Stimulated activated CD8-positive, alpha-beta memory T cell treated with anti-CD3 and anti-CD28 coated beads, Interleukin-12 subunit alpha, Interleukin-12 subunit beta, amount 100 ng/mL, for 24 hours (primary cell): ENCODE data around the gene DNAH17.

Source experiments
- DNase-seq: peaks from one replicate; pipeline ENCODE4 v3.0.0-alpha.2; 2020; ENCODE audit errors: extremely low read depth

The DNAH17 gene

DNA sequence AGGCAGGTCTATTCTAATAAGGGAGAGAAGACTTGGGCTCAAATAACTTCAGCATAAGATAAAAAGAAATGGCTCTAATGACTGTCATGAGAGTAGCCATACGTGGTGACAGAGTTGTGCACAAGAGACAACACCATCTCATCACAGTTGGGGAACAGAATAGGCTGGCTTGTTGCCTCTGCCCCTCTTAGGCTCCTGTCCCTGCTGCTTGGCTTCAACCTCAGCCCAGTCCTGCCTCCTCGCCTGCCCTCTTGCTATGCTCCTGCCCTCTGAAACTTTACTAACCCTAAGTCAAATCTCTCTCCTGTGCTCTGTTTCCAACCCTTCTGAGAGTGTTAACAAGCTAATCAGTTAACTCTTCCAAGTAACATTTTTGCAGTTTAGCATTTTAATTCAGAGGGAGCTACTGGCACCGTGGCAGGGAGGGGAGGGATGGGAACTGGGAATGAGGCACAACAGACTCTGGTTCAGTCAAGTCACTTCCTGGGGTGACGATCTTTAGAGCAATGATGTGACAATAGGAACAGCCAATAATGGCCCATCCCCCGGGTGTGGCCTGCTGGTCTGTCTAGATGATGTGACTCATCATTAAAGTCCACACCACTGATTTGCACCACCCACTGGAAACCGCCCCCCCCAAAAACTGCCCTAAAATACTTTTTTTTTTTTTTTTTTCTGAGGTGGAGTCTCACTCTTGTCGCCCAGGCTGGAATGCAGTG lies 35.5 kb downstream of the DNAH17 start:
- no peak for DNase-seq

DNA sequence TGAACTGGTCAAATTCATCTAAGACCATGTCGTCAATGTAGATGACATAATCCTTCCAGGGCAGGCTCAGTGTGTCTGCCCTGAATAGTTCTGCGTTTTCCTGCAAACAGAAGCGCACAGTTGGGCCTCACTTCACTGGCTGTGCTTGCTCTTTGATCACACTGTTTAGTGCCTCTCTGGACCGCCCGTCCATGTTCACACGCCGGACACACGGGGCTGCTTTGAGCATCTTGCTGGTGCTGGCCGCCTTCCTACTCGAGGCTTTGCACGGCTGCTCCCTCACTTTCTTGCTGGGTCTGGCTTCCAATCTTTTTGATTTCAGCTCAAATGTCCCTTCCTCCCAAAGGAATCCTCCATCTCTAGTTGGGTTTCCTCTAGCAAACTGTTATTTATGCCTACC lies 37.4 kb downstream of the DNAH17 start:
- no peak for DNase-seq

DNA sequence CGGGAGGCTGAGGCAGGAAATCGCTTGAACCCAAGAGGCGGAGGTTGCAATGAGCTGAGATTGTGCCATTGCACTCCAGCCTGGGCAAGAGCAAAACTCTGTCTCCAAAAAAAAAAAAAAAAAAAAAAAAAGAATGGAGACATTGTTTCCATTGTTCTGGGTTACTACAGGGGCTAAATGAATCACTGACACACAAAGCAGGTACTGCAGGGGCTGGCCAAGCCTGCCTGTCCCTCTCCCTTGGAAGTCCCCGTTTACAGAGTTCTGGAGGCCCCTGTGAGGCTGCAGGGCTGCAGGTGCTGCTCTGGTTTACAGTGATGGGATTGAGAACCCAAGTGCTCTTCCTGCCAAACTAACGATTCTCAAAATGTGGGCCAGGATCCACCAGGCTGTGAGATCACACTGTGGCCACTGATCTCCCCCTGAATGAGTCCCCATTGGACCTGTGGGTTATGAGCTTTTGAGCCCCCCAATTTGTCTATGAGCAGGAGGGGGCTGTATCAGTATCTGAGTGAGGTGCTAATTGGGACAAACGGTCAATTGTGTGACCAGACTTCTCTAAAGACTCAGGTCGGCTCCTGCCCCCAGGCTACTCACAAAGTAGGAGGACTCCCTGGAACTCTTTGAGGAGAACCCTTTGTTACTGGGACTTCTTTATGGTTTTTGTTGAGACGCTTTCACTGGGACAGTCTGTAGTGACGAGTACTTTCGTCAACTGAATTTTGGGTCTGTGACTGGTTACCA lies 39.0 kb downstream of the DNAH17 start:
- no peak for DNase-seq

DNA sequence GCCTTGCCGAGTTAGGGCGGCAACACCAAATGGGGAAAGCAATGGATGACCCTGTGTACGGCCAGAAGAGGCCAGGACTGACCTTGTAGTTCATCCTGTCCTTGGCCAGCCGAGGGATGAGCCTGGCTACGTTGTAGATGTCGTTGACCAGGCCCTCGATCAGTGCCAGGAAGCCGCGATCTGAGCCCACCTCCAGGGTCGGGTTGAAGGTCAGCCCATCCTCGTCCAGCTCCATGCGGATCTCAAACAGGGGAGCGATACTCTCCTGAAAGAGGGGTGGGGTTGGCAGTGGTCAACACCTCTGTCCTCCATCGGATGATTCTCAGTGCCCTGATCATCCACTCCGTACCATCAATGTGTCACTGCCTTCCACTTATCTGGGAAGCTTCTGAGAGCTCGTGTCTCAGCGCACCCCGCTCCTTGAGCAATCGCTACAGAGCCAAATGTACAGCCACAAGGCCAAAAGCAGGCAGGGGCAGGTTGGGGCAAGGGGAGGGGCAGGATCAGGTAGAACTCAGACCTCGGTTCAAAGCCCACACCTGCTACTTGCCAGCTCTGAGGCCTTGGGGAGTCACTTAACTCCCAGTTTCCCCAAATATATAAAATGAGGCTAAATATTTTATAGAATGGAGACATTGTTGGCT lies 39.9 kb downstream of the DNAH17 start:
- no peak for DNase-seq

DNA sequence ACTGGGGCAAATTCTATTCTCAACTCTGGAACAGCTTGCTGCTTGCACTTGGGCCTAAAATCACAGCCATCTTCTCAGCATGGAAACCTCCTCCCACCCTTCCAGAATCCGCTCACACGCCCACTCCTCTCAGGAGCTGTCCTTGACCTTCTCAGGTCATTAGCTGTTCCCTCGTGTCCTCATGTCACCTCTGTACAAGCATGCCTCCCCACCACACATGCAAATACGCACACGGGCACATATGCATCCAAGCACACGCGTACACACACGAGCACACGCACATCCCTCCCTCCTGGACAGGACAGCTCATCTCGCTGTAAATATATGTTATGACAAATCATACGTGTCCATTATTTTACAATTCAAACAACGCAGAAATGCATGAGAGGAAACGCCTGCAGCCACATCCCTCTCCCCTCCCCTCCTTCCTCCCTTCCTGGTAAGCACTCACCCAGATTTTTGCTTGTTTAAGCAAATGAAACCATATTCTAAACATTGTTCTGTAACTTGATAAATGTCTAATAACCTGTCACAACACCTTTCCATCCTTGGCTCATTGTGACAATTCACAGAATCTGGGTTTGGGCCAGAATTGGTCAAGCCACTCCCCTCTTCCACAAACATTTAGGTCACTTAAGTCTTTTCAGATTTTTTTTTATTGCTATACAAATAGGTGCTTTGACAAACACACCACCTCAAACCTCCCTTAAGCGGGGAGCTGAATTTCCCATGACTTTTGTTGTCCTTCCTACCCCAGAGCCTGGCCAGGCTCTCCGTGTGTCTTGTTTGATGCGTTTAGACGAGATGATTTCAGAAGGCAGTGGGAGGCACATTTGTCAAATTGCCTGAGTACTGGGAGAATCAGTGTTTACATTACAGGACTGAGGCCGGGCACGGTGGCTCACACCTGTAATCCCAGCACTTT lies 41.7 kb downstream of the DNAH17 start:
- DNase-seq, result no peak

DNA sequence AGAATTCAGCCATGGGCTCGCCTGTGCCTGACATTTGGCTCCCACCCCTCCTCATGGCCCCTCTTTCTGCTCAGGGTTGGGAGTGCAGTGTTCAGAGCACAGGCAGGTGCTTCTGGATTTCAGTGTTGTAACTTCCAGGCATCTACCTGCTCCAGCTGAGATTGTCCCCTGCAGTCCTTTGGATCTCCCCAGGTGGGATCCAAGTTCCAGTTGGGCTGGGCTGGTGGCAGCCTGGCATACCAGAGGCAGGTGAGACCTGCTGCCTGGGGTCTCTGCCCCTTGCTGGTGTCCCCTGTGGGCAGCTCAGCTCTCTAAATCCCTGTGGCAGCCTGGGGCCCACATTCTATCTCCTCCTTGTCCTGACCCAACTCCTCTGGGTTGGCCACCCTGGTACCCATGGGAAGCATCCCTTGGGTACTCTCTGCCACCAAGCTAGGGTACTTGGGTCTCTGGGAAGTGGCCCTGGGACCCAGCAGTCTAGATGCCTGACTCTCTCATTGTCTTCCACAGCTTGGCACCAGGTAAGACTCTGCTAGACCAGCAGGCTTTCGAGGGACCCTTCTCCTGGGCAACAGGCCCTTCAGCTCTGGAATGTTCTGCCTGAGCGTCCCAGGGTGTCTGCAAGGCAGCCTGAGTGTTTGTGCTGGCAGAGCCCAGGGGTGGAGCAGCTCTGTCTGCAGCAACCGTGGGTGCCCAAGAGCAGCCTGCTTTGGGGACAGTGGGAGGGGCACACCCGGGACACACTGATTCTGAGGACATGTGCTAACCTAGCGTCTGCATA lies 42.5 kb downstream of the DNAH17 start:
- no peak for DNase-seq

DNA sequence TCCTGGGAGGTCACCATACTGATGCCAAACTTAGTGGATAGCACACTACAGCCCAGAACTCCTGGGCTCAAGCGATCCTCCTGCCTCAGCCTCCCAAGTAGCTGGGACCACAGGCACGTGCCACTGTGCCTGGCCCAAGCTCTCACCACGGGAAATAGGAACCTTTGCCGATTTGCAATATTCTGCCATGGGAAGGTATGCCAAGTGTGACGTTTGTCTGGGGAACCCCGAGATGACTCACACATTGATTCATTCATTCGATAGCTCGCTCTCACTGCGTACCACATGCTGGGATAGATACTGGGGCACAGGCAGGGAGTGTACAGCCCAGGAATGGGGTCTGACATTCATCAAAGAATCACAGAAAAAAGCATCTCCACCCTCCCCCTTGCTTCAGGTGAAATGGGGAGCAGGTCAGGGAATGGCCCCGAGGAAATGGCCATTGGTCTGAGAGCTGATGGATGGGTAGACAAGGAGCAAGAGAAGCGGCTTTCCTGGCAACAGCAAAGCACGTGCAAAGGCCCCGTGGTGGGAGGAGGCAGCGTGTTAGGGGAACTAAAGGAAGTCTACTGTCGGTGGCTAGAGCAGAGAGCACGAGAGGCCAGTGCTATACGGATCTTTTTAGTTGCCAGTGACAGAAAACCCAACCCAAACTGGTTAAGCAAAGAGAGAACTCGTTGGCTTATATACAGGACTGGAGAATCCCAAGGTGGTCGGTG lies 44.1 kb downstream of the DNAH17 start:
- no peak for DNase-seq

DNA sequence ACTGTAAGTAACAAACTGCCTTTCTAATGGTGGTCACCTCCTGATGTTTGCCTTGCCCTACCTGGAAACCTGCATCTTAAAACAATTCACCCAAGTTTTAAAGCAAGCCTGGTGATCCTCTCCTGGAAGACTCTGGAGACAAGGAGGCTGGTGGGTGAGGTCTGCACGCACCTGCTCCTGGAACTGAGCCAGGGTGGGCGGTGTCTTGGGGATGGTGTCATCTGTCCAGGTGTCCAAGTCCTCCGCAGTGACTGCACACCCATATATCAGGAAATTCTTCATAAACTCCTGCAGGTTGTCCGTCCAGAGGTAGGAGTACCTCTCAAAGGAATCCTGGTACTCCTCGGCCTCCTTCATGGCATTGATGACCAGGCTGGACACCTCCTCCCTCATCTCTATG lies 44.9 kb downstream of the DNAH17 start:
- DNase-seq, result no peak

DNA sequence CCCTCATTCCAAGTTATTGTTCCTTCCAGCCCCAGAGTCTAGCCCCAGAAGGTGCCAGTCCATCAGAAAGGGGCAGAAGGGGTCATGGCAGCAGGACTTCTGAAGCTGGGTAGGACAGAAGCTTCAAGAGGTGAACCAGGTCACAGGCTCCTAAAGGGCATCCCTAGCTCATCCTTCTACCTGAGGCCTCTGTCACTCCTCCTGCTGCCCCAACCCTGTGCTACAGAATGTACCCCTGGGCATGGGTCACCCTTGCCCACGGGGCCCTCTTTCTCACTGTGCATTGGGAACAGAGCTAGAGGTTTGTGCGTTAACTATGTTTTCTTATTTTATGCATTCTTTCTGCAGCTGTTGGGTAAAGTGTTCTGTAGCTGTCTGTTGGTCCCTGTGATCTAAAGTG lies 46.5 kb downstream of the DNAH17 start:
- DNase-seq, result no peak

DNA sequence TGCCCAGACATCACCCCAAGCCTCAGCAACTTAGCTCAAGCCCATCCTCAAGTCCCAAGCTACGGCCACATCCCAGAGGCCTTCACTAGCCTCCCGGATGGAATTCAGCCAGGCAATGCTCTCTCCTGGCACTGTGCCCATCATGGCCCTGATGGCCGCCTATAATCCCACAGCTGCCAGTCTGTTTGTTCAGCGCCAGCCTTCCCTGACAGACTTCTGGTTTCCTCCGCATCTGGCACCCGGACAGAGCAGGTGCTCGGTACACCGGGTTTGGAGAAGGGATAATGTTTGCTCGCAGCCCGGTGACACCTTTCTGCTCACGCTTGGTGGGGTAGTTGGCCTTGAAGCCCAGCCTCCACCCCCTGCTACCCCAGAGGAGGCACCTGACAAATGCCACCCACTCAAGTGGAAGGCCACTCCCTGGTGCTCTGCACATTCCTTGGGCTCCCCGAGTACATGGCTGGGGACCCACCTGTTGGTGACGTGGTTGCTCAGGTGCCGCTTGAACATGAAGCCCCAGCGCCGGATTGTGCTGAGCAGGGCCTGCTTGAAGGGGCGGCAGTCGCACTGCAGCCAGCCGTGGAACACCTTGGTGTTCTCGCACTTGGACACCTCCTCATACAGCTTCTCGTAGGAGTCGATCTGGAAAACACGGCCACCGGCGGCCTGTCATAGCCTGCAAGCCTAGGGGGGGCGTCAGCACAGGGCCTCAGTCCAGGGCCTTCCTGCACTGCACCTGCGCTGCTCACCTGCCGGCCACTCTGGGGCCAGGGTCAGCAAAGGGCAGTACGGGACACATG lies 47.1 kb downstream of the DNAH17 start:
- DNase-seq, result no peak

DNA sequence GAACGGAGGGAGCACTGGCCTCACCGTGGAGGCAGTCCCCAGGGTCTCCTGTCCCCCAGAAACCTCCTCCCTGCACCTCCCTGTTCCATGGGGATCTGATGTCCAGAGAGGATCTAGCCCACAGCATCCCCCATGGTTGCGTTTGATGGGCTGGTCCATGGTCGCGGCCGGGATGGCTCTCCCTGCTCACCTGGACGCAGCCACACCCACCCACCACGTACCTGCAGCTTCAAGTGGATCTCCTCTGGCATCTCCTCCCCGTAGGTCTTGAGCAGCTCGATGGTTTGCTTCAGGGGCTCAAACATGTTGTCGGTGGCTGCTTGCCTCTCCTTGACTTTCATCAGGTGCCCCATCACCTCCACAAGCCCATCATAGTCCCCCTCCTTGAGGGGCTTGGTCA lies 47.9 kb downstream of the DNAH17 start:
- DNase-seq, result no peak

DNA sequence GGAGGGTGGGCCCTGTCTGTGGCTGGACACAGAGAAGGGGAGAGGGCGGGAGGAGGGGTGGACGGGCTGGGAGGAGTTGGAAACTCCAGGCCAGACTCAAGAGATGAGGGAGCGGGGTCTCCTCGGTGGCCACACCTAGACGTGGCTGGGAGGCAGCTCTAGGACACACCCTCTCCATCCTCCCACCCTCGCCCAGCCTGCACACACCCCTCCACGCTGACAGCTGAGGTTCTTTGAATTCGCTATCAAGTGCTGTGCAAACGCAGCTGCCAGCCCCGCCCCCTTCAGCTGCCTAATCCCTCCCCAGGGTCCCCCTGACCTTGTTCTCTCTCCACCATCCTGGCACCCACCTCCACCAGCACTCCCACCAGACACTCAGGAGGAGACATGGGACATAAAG lies 48.7 kb downstream of the DNAH17 start:
- DNase-seq, result no peak

DNA sequence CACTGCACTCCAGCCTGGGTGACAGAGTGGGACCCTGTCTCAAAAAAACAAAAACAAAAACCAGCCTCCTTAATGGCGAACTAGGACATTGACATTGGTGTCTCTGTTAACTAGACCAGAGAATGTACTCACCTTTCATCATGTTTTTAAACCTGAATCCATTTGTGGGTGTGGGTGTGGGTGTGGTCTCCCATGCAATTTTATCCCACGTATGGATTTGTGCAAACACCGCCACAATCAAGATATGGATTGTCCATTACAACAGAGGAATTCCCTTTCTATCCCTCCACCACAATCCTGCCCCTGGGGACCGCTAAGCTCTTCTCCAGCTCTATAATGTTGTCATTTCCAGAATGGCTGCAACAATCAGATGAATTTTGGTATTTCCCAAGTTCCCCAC lies 49.9 kb downstream of the DNAH17 start:
- DNase-seq, result no peak

DNA sequence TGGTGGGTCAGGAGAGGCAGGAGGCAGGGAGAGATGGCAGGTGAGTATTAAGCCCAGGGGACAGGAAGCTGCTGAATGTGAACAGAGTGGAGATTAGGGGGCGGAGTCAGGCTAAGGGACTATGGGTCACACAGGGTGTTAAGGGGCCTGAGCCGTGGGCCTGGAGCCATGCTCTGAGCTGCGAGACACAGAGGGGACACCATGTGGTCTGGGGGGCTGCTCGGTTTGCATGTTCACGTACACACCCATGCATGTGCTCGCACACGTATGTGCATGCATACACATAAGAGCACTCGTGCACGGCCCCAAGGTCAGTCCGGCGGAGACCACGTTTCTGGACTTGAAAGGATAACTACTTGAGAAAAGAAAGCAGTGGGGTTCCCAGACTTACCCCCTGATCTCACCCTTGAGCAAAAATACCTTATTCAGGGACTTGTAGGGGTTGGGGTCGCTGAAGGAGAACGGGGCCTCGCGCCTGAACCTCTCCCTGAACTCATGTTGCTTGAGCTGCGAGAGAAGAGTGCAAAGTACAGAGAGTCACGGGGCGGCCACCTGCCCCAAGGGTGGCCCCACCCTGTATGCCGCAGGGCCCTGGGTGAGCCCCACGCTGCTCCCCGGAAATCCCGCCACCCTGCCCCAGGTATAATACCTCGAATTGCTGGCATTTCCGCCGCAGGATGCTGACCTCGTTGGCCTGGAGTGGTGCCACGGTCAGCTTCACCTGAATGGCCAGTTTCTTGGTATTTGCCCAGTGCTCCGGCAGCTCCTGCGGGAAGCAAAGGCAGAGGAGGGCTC lies 50.8 kb downstream of the DNAH17 start:
- DNase-seq, result no peak

DNA sequence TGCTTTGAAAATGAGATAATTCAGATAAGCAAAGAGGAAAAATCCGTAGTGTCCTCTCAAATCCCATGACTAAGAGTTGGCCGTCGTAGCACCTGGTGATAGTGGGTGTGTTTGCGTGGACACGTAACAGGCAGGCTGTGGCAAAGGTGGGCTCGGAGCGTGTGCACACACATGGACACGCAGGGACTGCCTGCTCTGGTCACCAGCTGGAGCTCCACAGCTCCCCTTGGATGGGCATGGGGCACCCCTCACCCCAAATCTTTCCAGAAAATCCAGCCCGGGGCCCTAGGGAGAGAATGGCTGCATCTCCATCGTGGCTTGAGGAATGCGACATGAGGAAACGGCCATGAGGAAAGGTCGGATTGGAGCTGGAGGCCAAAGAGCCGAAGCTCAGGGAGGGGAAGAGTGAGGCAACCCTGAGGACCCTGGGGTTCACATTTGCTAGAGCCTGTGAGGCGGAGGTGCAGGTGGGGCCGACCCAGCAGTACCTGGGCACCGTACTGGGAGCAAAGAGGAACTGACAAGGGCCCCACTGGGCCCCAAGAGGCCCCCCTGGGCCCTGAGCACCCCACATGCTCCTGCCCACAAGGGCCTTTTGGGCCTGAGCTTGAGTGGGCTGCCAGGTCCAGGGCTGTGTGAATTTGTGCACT lies 51.6 kb downstream of the DNAH17 start:
- no peak for DNase-seq

DNA sequence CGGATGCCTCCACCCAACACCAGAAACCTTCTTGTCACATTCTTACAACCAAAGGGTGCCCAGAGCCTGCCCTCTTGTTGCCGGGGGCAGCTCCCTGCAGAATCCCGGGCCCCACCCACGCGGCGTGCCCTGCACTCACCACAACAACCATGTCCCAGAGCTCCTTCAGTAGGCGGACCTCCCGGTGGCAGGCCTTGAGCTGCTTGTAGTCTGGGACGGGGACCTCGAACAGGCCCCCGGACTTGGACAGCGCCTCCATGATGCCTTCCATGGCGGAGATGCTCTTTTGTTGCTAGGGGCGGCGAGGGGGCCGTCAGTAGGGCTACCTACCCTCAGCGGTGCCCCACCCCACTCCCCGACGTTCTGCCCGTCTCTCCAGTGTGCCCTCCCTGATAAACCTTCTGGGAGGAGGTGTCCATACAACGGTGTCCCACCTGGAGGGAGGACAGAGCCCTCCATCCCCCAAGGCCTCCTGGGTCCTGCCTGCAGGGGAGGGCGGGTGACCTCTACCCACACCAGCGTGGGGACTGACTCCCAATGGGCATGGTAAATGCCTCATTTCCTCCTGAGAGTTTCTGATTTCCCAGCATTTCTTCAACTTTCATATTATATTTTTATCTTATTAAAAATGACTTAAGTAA lies 52.2 kb downstream of the DNAH17 start:
- DNase-seq, result no peak

DNA sequence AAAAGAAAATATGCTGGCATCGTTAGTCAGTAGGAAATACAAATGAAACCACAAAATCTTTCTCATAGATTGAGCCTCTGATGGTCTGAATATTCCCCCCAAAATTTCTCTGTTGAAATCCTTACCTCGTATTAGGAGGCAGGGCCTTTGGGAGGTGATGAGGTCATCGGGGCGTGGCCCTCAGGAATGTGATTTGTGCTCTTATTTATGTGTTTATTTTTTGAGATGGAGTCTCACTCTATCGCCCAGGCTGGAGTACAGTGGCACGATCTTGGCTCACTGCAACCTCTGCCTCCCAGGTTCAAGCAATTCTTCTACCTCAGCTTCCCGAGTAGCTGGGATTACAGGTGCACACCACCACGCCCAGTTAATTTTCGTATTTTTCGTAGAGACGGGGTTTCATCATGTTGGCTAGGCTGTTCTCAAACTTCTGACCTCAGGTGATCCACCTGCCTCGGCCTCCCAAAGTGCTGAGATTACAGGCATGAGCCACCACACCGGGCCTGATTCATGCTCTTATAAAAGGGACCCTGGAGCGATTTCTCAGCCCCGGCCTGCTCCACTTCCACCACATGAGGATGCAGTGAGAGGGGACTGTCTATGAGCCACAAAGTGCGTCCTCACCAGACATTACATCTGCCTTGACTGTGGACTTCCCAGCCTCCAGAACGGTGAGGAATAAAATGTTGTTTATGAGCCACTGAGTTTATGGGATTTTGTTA lies 53.1 kb downstream of the DNAH17 start:
- DNase-seq, result no peak
